Transverse colon (tissue), 4 donors: ENCODE data around the gene SLC22A4. TPM values are rescaled to one million over a fixed set of nuclear protein-coding genes. Genes with fewer than 3 reads are reported as not detected.

Source experiments
- DNase-seq: peaks from one replicate; pipeline ENCODE4 v3.0.0-alpha.2; 2019
- H3K27ac ChIP-seq, 4 donors: fragments of 200-600 bp; sonication (generic); 2 replicates each; pipeline ENCODE4 v1.5.1; 2016 to 2018; ENCODE audit warnings: inconsistent platforms in 4 of 4
- H3K27me3 ChIP-seq: fragments of 200-600 bp; sonication (generic); 2 replicates; pipeline ENCODE4 v1.5.1; 2017; ENCODE audit warnings: inconsistent platforms
- H3K36me3 ChIP-seq, 4 donors: fragments of 200-600 bp; sonication (generic); 2 replicates each; pipeline ENCODE4 v1.5.1; 2017 to 2019; ENCODE audit warnings: inconsistent platforms in 4 of 4
- H3K4me1 ChIP-seq, 4 donors: fragments of 200-600 bp; sonication (generic); 2 replicates each; pipeline ENCODE4 v1.5.1; 2017 to 2020; ENCODE audit warnings: inconsistent platforms in 4 of 4
- H3K4me3 ChIP-seq, 4 donors: fragments of 200-600 bp; sonication (generic); 1 replicate in 1 of 4; 2 replicates in 3 of 4; pipeline versions ENCODE4 v1.5.1 to v1.6.1; 2017 to 2019; ENCODE audit warnings: inconsistent platforms in 4 of 4
- H3K9me3 ChIP-seq, 2 donors: fragments of 200-600 bp; sonication (generic); 2 replicates each; pipeline ENCODE4 v1.5.1; 2017 to 2019; ENCODE audit warnings: inconsistent platforms in 2 of 2
- EP300 ChIP-seq: sonication (generic); formaldehyde crosslinking; IDR thresholded peaks from one replicate; pipeline ENCODE4 v1.6.1; 2017; ENCODE audit warnings: antibody characterized with exemption, low read depth
- POLR2A ChIP-seq: fragments of 450-650 bp; IDR thresholded peaks from one replicate; pipeline ENCODE4 v1.6.1; 2016; ENCODE audit warnings: antibody characterized with exemption, mild to moderate bottlenecking, moderate library complexity
- POLR2AphosphoS5 ChIP-seq, 3 donors: sonication (generic); formaldehyde crosslinking; IDR thresholded peaks; one replicate each; pipeline ENCODE4 v1.6.1; 2016; ENCODE audit warnings: antibody characterized with exemption in 3 of 3
- WGBS, 2 donors: methylation state at CpG; one replicate each; pipeline ENCODE4 v1.1.5; 2018; ENCODE audit warnings: low coverage in 1 of 2; 5-methylcytosine and 5-hydroxymethylcytosine counted together
- in situ Hi-C, 4 donors: fragments of 200-750 bp; cut with MboI; loops; one replicate each; pipeline versions ENCODE4 v1.15.0 to v1.15.1; 2017; ENCODE audit warnings: low sequenced_read_pairs in 3 of 4, low pct_ligation_motif_present in 1 of 4, low pct_unique_long_range_greater_than_20kb in 1 of 4
- intact Hi-C: fragments of 100-400 bp; cut with DNase I; formaldehyde crosslinking; loops from one replicate; pipeline ENCODE4 v1.15.1; 2023; ENCODE audit warnings: low total_unique reads
- total RNA-seq, 4 donors: library from RNA; depleted of rRNA; stranded (reverse); fragments of >200 nt; gene quantifications; one replicate each; pipeline ENCODE4 v1.1.0, GENCODE V29; 2016
- TF ChIP-seq, protein P1 (sequence below), 5 experiments: fragments of 200-600 bp in 3 of 5; fragments of 450-650 bp in 2 of 5; sonication (generic) in 3 of 5; IDR thresholded peaks; 1 replicate in 2 of 5; 2 replicates in 3 of 5; pipeline ENCODE4 v1.5.1; 2016 to 2017; ENCODE audit warnings: antibody characterized with exemption in 5 of 5, inconsistent platforms in 3 of 5, mild to moderate bottlenecking in 2 of 5, moderate library complexity in 1 of 5

Gene SLC22A4
- total RNA-seq, 4 donors from 2014 or later = 1.6 to 48.3 (median 14.5) TPM; not detected in 1

DNA sequence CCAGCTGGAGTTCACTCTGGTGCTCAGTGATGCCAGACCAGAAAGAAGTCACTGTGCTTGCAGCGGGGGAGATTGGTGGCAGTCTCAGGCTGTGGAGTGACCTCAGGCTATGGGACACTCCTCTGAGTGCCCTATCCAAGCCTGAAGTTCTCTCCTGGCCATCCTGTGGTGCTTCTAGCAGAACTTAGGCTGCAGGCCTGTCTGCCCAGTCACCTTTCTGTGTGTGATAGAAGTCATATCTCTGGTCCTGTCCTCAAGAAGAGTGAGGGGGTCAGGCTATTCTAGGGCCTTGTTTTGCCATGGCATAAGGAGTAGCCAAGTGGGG, 27.4 kb upstream of the SLC22A4 start:
- no peaks in the 10 kb centered on the region for H3K36me3 ChIP-seq
- 83% methylated on average over 1 of the region's 1 CpG; no CpG with 5 or more reads in 1 of the 2 donors for WGBS, 2 donors
- in situ Hi-C loops (loop anchor here in 1 of 4 donors (25.0 kb wide), 1 partner anchor 271 kb away; the partner anchor contains the start of gene IL5), intact Hi-C loops (no loop called here)
- peaks cover 26 to 57% (median 39%) of the 10 kb centered on the region in 4 donors for H3K4me1 ChIP-seq
- DNase-seq = no peak
- no peaks in the 10 kb centered on the region for H3K9me3 ChIP-seq
- H3K4me3 ChIP-seq = no peak overlapping the region
- no peaks in the 10 kb centered on the region for H3K27me3 ChIP-seq
- TF ChIP-seq, protein P1, sequence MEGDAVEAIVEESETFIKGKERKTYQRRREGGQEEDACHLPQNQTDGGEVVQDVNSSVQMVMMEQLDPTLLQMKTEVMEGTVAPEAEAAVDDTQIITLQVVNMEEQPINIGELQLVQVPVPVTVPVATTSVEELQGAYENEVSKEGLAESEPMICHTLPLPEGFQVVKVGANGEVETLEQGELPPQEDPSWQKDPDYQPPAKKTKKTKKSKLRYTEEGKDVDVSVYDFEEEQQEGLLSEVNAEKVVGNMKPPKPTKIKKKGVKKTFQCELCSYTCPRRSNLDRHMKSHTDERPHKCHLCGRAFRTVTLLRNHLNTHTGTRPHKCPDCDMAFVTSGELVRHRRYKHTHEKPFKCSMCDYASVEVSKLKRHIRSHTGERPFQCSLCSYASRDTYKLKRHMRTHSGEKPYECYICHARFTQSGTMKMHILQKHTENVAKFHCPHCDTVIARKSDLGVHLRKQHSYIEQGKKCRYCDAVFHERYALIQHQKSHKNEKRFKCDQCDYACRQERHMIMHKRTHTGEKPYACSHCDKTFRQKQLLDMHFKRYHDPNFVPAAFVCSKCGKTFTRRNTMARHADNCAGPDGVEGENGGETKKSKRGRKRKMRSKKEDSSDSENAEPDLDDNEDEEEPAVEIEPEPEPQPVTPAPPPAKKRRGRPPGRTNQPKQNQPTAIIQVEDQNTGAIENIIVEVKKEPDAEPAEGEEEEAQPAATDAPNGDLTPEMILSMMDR (IDR thresholded peaks at IDR 0.05) = no peak
- no peak for TF ChIP-seq POLR2AphosphoS5 (IDR thresholded peaks at IDR 0.05)
- no peak for TF ChIP-seq POLR2A
- no peak for TF ChIP-seq EP300
- peak overlapping the region; percentile 87 to 97 (median 94) for H3K27ac ChIP-seq

DNA sequence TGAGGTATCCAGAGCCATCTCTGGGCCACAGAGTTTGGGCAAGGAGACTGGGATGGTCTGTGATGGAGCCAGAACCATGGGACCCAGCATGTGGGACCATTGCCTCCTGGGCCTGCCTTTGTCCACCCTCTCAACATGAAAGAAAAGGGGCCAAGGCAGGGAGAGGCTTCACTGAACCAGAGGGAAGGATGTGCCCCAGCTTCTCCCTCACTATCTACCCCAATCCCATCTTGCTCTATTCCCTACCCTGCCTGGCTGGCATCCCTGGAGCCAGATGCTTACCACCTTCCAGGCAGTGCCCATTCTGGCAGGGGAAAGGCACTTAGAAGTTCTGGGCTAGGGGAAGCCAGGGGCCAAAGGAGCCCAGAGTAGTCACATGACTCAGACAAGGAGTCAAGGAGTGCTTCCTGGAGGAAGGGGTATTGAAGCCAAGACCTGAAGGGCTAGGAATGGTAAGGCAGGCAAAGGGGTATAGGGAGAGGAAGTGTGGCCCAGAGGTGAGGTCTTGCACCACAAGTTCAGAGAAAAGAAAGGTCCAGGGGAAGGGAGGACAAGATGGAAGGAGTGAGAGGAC, 26.9 kb upstream of the SLC22A4 start:
- Histone ChIP-seq H3K4me3 (no peak overlapping the region), H3K4me1 (peaks cover 26 to 54% (median 39%) of the 10 kb centered on the region in 4 donors), H3K36me3 (no peaks in the 10 kb centered on the region), H3K27me3 (no peaks in the 10 kb centered on the region), H3K27ac (peak overlapping the region; percentile 87 to 97 (median 94)), H3K9me3 (no peaks in the 10 kb centered on the region)
- intact Hi-C loops = no loop called here
- no peak for DNase-seq
- in situ Hi-C loops = loop anchor here in 1 of 4 donors (25.0 kb wide), 1 partner anchor 270 kb away; the partner anchor contains the start of gene IL5
- TF ChIP-seq EP300 = no peak
- TF ChIP-seq, protein P1 (IDR thresholded peaks at IDR 0.05) = no peak
- TF ChIP-seq POLR2AphosphoS5 (IDR thresholded peaks at IDR 0.05) = no peak
- TF ChIP-seq POLR2A = no peak

DNA sequence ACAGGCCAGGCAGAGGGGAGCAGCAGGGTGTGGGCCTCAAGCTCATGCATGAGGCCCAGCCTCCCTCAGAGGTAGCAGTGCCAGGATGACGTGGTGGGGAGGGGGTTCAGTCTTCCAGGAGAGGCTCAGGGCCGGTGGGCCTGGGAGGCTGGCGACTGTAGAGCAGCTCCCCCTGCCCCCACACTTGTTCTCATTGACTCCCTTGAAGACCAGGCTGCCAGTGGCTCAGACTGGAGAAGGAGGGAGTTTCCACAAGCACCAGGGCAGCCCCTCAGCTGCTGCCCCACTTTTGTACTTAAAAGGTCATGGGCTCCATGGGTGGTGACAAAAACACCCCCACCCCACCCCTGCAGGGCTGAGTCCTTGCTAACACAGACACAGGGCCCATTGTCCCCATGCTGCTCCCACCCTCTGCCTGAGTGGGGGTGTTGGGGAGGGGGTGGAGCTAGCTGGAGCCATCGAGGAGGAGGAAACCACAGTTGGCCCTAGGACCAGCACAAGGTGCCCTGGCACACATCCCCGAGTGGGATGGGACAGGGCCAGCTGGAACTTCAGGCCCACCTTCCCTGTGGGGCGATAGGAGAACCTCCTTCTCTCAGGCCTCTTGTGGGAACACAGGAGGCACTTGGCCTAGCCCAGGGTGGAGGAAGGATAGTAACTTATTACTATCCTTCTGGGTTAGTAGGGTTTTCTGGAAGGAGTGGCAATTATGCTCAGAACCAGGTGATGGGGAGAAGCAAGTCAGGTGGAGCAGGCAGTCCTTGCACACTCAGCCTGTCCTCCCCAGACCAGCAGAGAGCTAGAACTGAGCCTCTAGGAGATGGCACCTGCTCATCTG, 26.0 kb upstream of the SLC22A4 start:
- no peak for DNase-seq

More for the DNA sequence above, 26.0 kb upstream of the SLC22A4 start:
- Histone ChIP-seq H3K27me3 (no peaks in the 10 kb centered on the region), H3K4me3 (no peak overlapping the region), H3K36me3 (no peaks in the 10 kb centered on the region), H3K4me1 (peaks cover 35 to 56% (median 35%) of the 10 kb centered on the region in 4 donors), H3K9me3 (no peaks in the 10 kb centered on the region), H3K27ac (peak overlapping the region; percentile 87 to 97 (median 94))
- intact Hi-C loops = no loop called here
- in situ Hi-C loops = loop anchor here in 1 of 4 donors (25.0 kb wide), 1 partner anchor 269 kb away; the partner anchor contains the start of gene IL5
- 42 to 75% methylated on average over 2 to 5 of the region's 6 CpGs for WGBS, 2 donors
- TF ChIP-seq POLR2AphosphoS5 (IDR thresholded peaks at IDR 0.05) (no peak), POLR2A (no peak), EP300 (no peak)
- TF ChIP-seq, protein P1 (IDR thresholded peaks at IDR 0.05) = no peak
